Mucosa of descending colon (tissue), 3 donors: Measurements from ENCODE around the gene GRAPL. TPM values are rescaled to one million over a fixed set of nuclear protein-coding genes. Genes with fewer than 3 reads are reported as not detected.
"Not testable (repeated sequence)": the region's sequence is repeated elsewhere in the genome, so short reads cannot be mapped to it uniquely, and the experiment has no call there.

Experiments used
- ATAC-seq: fragments of 200-7000 bp; cut with Tn5 transposase; one replicate; pipeline ENCODE4 v1.9.1; 2020; ENCODE audit warnings: mild to moderate bottlenecking, moderate library complexity
- DNase-seq, 3 donors: peaks; one replicate each; pipeline ENCODE4 v3.0.0-alpha.2; 2020
- H3K36me3 ChIP-seq: fragments of 200-600 bp; one replicate; pipeline ENCODE4 v1.8.0; 2021; ENCODE audit warnings: low read depth, mild to moderate bottlenecking
- H3K4me1 ChIP-seq: fragments of 200-600 bp; one replicate; pipeline ENCODE4 v1.8.0; 2021; ENCODE audit warnings: low read depth, mild to moderate bottlenecking
- H3K4me3 ChIP-seq: fragments of 200-600 bp; one replicate; pipeline ENCODE4 v1.8.0; 2021; ENCODE audit warnings: mild to moderate bottlenecking
- H3K9me3 ChIP-seq: fragments of 200-600 bp; one replicate; pipeline ENCODE4 v1.8.0; 2021; ENCODE audit warnings: mild to moderate bottlenecking
- intact Hi-C, 2 donors: fragments of 100-400 bp; cut with DNase I in 1 of 2; cut with micrococcal nuclease in 1 of 2; formaldehyde crosslinking; loops; one replicate each; pipeline versions ENCODE4 v1.11.0 to v1.11.1; 2022; cut with DNase I, micrococcal nuclease
- long read RNA-seq, 2 donors: library from polyadenylated mRNA; unstranded; transcript quantifications; one replicate each; pipeline ENCODE4 v2.0.0, GENCODE V29; 2019 to 2021
- total RNA-seq, 3 donors: library from RNA; stranded (reverse); fragmentation: NEBNext Ultra II Directional in 2 of 3; extraction: Animal tissue kit (Norgen Biotek cat#: 25700) in 2 of 3; gene quantifications; one replicate each; pipeline versions ENCODE4 v1.2.1 to v1.2.4, GENCODE V29; 2021 to 2023
- donor health status: DM: no; HTN: no; CAD: no; lungs with moderate emphysema.
- donor health status: DM: no; HTN: no; CAD: no.
- donor health status: DM: no; HTN: yes; CAD: no.

GRAPL gene
- total RNA-seq, result 1 to 10 TPM; 2.0 to 4.4 (median 2.2) TPM
- long read RNA-seq, donor 1, partial matches to known transcripts, result 0 of 1 reads
- long read RNA-seq, donor 1, other reads (novel, unspliced or antisense), result 1 of 1 reads
- long read RNA-seq, donor 2, partial matches to known transcripts, result 0 of 1 reads
- long read RNA-seq, donor 2, other reads (novel, unspliced or antisense), result 1 of 1 reads

GRCh38 chr17:19127148-19127980 is at the start of gene GRAPL:
TSS of gene GRAPL (plus strand) at chr17:19127589. CDS start at chr17:19127620, 31 bp downstream.
- H3K4me3 ChIP-seq, H3K36me3 ChIP-seq, H3K4me1 ChIP-seq, intact Hi-C loops, H3K9me3 ChIP-seq, DNase-seq: not testable (repeated sequence)
- peak; percentile 61 for ATAC-seq

GRCh38 chr17:19088804-19089685 is 38.3 kb upstream of the GRAPL start:
- H3K4me1 ChIP-seq, H3K9me3 ChIP-seq, H3K36me3 ChIP-seq, H3K4me3 ChIP-seq, intact Hi-C loops: not testable (repeated sequence)
- DNase-seq (peak; percentile 17 to 48 (median 41)), ATAC-seq (peak; percentile 79)

- H3K4me1 ChIP-seq, DNase-seq, ATAC-seq, H3K36me3 ChIP-seq, H3K4me3 ChIP-seq, H3K9me3 ChIP-seq, intact Hi-C loops: not testable (repeated sequence)
Observed at GRCh38 chr17:19090058-19090772, 37.2 kb upstream of the GRAPL start.

GRCh38 chr17:19092737-19093683 is 34.4 kb upstream of the GRAPL start:
- H3K36me3 ChIP-seq, H3K4me3 ChIP-seq, H3K9me3 ChIP-seq, intact Hi-C loops, H3K4me1 ChIP-seq: not testable (repeated sequence)
- peak; percentile 75 for ATAC-seq
- DNase-seq, result peak; percentile 20 to 53 (median 46)

GRCh38 chr17:19093684-19094438 is 33.5 kb upstream of the GRAPL start:
- H3K4me3 ChIP-seq, H3K4me1 ChIP-seq, ATAC-seq, H3K9me3 ChIP-seq, intact Hi-C loops, H3K36me3 ChIP-seq: not testable (repeated sequence)
- DNase-seq, result peak; percentile 7 to 18 (median 17)

- H3K36me3 ChIP-seq, intact Hi-C loops, H3K4me3 ChIP-seq, ATAC-seq, H3K9me3 ChIP-seq, H3K4me1 ChIP-seq: not testable (repeated sequence)
- peak in 1 of 3 donors; percentile 10 for DNase-seq
Observed at GRCh38 chr17:19108517-19108916, 18.9 kb upstream of the GRAPL start.

- peak; percentile 67 for ATAC-seq
- H3K4me1 ChIP-seq, H3K9me3 ChIP-seq, H3K4me3 ChIP-seq, DNase-seq, intact Hi-C loops, H3K36me3 ChIP-seq: not testable (repeated sequence)
Observed at GRCh38 chr17:19110189-19111097, 16.9 kb upstream of the GRAPL start.

- H3K36me3 ChIP-seq, H3K4me1 ChIP-seq, intact Hi-C loops, H3K4me3 ChIP-seq, H3K9me3 ChIP-seq: not testable (repeated sequence)
- ATAC-seq, result peak; percentile 95
- DNase-seq, result peak; percentile 77 to 96 (median 82)
Observed at GRCh38 chr17:19111111-19111711, 16.2 kb upstream of the GRAPL start.

GRCh38 chr17:19111801-19112458 is 15.5 kb upstream of the GRAPL start:
- peak; percentile 70 to 88 (median 83) for DNase-seq
- H3K4me3 ChIP-seq, intact Hi-C loops, H3K9me3 ChIP-seq, H3K4me1 ChIP-seq, H3K36me3 ChIP-seq: not testable (repeated sequence)
- peak; percentile 42 for ATAC-seq

GRCh38 chr17:19112459-19112826 is 14.9 kb upstream of the GRAPL start:
- ATAC-seq, H3K4me1 ChIP-seq, H3K9me3 ChIP-seq, H3K36me3 ChIP-seq, DNase-seq, H3K4me3 ChIP-seq, intact Hi-C loops: not testable (repeated sequence)

GRCh38 chr17:19118695-19119094 is 8.7 kb upstream of the GRAPL start:
- ATAC-seq, result peak; percentile 90
- H3K36me3 ChIP-seq, H3K9me3 ChIP-seq, intact Hi-C loops, DNase-seq, H3K4me3 ChIP-seq, H3K4me1 ChIP-seq: not testable (repeated sequence)
